Lower lobe of right lung (tissue), 2 donors: ENCODE data around the gene SLC39A11. TPM values are rescaled to one million over a fixed set of nuclear protein-coding genes. Genes with fewer than 3 reads are reported as not detected.
A peak's percentile ranks its signal among the peaks of the same experiment; 100 is the strongest.

ENCODE experiments used
- ATAC-seq, 2 donors: fragments of 200-7000 bp; cut with Tn5 transposase; one replicate each; pipeline ENCODE4 v1.9.1; 2020 to 2022; ENCODE audit warnings: mild to moderate bottlenecking in 2 of 2, moderate library complexity in 2 of 2
- DNase-seq: peaks from one replicate; pipeline ENCODE4 v3.0.0-alpha.2; 2020
- H3K27ac ChIP-seq: fragments of 200-600 bp; one replicate; pipeline ENCODE4 v1.8.0; 2022
- H3K27me3 ChIP-seq: fragments of 200-600 bp; one replicate; pipeline ENCODE4 v1.8.0; 2022; ENCODE audit warnings: low read depth
- H3K36me3 ChIP-seq: fragments of 200-600 bp; one replicate; pipeline ENCODE4 v1.8.0; 2022; ENCODE audit warnings: mild to moderate bottlenecking
- H3K4me1 ChIP-seq: fragments of 200-600 bp; one replicate; pipeline ENCODE4 v1.8.0; 2022
- H3K4me3 ChIP-seq: fragments of 200-600 bp; one replicate; pipeline ENCODE4 v1.8.0; 2022; ENCODE audit warnings: mild to moderate bottlenecking
- H3K9me3 ChIP-seq: fragments of 200-600 bp; one replicate; pipeline ENCODE4 v1.8.0; 2022
- CTCF ChIP-seq: fragments of 200-600 bp; IDR thresholded peaks from one replicate; pipeline ENCODE4 v1.8.0; 2022; ENCODE audit warnings: antibody characterized with exemption, mild to moderate bottlenecking
- intact Hi-C: fragments of 100-400 bp; cut with DNase I; formaldehyde crosslinking; loops from one replicate; pipeline ENCODE4 v1.11.0; 2022
- total RNA-seq: library from RNA; stranded (reverse); fragmentation: NEBNext Ultra II Directional; extraction: Animal tissue kit (Norgen Biotek cat#: 25700); gene quantifications from one replicate; pipeline ENCODE4 v1.2.1, GENCODE V29; 2021
- donor health status: DM: no; HTN: yes; CAD: no; lungs with severe emphysema.

The SLC39A11 gene
- total RNA-seq, 1 donor from 2014 or later: 39.7 TPM

DNA sequence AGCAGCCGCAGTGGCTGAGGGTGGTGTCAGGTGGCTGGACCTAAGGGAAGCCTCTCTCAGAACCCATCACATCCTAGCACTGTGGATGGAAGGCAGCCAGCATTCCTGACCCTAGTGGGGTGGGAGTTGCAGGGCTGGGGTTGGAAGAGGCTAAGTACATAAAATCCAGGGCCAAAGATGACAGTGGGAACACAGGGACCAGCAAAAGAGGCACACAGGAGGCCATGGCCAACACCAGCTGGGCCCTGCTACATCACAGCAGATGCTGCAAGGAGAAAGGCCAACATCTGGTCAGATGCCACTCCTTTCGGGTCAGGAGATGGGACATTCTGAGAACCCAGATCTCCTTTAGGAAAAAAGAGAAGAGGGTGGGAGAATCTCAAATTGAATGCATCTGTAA is 415.4 kb downstream of the SLC39A11 start:
- ATAC-seq (no peak), DNase-seq (peak; percentile 4)
- Histone ChIP-seq H3K4me3 (no peak overlapping the region), H3K27me3 (no peaks in the 10 kb centered on the region), H3K27ac (no peak overlapping the region), H3K9me3 (no peaks in the 10 kb centered on the region), H3K36me3 (no peaks in the 10 kb centered on the region), H3K4me1 (no peaks in the 10 kb centered on the region)
- intact Hi-C loops: no loop called here
- no peak for TF ChIP-seq CTCF

- Histone ChIP-seq H3K36me3 (no peaks in the 10 kb centered on the region), H3K27me3 (no peaks in the 10 kb centered on the region), H3K27ac (no peak overlapping the region), H3K9me3 (no peaks in the 10 kb centered on the region), H3K4me3 (no peak overlapping the region), H3K4me1 (no peaks in the 10 kb centered on the region)
- intact Hi-C loops: no loop called here
- TF ChIP-seq CTCF: no peak
- no peak for ATAC-seq
- no peak for DNase-seq
Observed at GRCh38 chr17:72672729-72673128, 419.8 kb downstream of the SLC39A11 start.

DNA sequence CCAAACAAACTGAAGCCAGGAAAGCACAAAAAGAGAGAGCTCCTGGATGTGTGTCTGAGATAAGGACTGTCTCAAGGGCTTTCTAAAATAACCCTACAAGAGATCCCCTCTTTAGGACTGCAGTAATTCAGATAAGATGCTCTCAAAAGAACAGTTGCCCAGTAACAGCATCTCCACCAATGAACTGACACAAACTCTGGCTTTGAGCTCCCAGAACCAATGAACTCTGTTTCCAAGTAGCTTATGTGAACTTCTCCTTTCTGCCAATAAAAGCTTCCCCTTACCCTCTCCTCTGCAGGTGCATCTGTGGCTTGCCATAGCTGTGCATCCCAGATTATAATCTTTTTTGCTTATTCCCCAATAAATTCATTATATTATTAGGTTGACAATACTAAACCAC is 421.5 kb downstream of the SLC39A11 start:
- H3K4me3 ChIP-seq: no peak overlapping the region
- no peaks in the 10 kb centered on the region for H3K9me3 ChIP-seq
- H3K27ac ChIP-seq: no peak overlapping the region
- TF ChIP-seq CTCF: no peak
- intact Hi-C loops: no loop called here
- no peaks in the 10 kb centered on the region for H3K36me3 ChIP-seq
- no peak for DNase-seq
- H3K27me3 ChIP-seq: no peaks in the 10 kb centered on the region
- no peak for ATAC-seq
- no peaks in the 10 kb centered on the region for H3K4me1 ChIP-seq

DNA sequence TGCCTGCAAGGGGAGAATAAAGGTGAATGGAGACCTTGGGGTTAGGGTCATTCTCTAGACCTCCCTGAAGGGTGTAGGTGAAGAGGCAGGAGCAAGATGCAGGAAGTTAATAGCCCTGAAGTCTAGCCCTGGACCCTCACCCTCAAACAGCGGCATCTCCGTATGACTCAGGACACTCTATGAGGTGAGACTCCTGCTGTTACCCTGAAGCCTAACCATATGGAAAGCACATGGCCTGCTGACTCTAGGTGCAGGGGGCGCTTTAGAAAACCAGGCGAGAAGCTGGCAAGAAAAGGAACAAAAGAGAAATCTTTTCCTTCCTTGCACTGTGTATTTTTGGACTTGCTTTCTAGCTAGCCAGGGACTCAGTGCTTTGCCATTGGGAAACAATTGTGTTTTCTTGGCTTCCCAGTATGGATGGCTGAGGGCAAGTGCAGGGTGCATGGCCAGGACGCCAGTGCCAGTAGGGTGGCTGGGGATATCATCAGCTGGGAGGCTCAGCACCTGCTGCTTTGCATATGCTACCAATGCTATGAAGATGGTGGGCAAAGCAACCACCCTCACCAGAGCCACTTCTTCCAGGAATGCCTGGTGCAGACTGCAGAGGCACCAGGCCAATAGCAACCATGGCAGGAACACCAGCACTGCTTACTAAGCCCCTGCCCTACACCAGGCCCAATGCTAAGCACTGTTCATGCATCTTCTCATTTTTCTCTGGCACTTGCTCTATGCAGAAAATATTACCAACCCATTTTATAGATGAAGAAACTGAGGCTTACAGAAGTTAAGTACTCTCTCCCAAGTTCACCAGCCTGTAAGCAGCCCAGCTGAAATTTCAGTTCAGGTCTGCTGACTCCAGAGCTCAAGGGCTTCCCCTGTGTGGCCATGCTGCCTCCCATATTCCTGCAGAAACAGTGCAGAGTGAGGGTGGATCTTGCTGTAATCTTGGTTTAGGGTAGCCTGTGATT is 425.1 kb downstream of the SLC39A11 start:
- no peak for ATAC-seq
- H3K27ac ChIP-seq: no peak overlapping the region
- no peaks in the 10 kb centered on the region for H3K4me1 ChIP-seq
- DNase-seq: no peak
- intact Hi-C loops: no loop called here
- no peaks in the 10 kb centered on the region for H3K36me3 ChIP-seq
- no peaks in the 10 kb centered on the region for H3K27me3 ChIP-seq
- TF ChIP-seq CTCF: no peak
- no peaks in the 10 kb centered on the region for H3K9me3 ChIP-seq
- no peak overlapping the region for H3K4me3 ChIP-seq

- Histone ChIP-seq H3K4me1 (no peaks in the 10 kb centered on the region), H3K27ac (no peak overlapping the region), H3K36me3 (no peaks in the 10 kb centered on the region), H3K4me3 (no peak overlapping the region), H3K27me3 (no peaks in the 10 kb centered on the region), H3K9me3 (no peaks in the 10 kb centered on the region)
- DNase-seq: no peak
- no peak for TF ChIP-seq CTCF
- intact Hi-C loops: no loop called here
- ATAC-seq: no peak
Observed at GRCh38 chr17:72665852-72666851, 426.3 kb downstream of the SLC39A11 start.
